Upper lobe of left lung (tissue), 4 donors: Measurements from ENCODE around the gene PTPRM.

Experiments used
- CTCF ChIP-seq, 6 experiments: fragments of 450-650 bp in 4 of 6; fragments of 200-600 bp in 2 of 6; sonication (generic) in 2 of 6; IDR thresholded peaks; one replicate each; pipeline ENCODE4 v1.5.1; 2016 to 2019; ENCODE audit warnings: antibody characterized with exemption in 6 of 6
- EP300 ChIP-seq, 4 donors: sonication (generic); formaldehyde crosslinking; IDR thresholded peaks; one replicate each; pipeline ENCODE4 v1.5.1; 2017; ENCODE audit warnings: antibody characterized with exemption in 4 of 4, control low read depth in 2 of 4
- POLR2A ChIP-seq, 4 donors: fragments of 450-650 bp; IDR thresholded peaks; one replicate each; pipeline ENCODE4 v1.5.1; 2016 to 2017; ENCODE audit warnings: antibody characterized with exemption in 4 of 4, mild to moderate bottlenecking in 2 of 4
- POLR2AphosphoS5 ChIP-seq, 2 donors: sonication (generic); formaldehyde crosslinking; IDR thresholded peaks; one replicate each; pipeline ENCODE4 v1.5.1; 2017; ENCODE audit warnings: antibody characterized with exemption in 2 of 2

- TF ChIP-seq CTCF (IDR thresholded peaks at IDR 0.05) (no peak), POLR2A (IDR thresholded peaks at IDR 0.05) (no peak), EP300 (IDR thresholded peaks at IDR 0.05) (no peak), POLR2AphosphoS5 (IDR thresholded peaks at IDR 0.05) (no peak)
Measured at GRCh38 chr18:7877609-7878008, 310.5 kb downstream of the PTPRM start.
